WERI-Rb-1 (cell line): ENCODE data around the gene HS3ST3A1.

Experiments
- DNase-seq: peaks from one replicate; pipeline ENCODE4 v3.0.0-alpha.2; 2020
- H3K27ac ChIP-seq: fragments of 250-450 bp; sonication (Bioruptor Pico); 2 replicates; pipeline ENCODE4 v1.5.1; 2020; ENCODE audit warnings: mild to moderate bottlenecking, moderate library complexity
- H3K27me3 ChIP-seq: fragments of 250-450 bp; sonication (Bioruptor Pico); 2 replicates; pipeline ENCODE4 v1.5.1; 2021; ENCODE audit warnings: mild to moderate bottlenecking, low read depth, moderate library complexity; ENCODE audit not compliant: insufficient read depth, severe bottlenecking
- H3K36me3 ChIP-seq: fragments of 250-450 bp; sonication (Bioruptor Pico); 2 replicates; pipeline ENCODE4 v1.5.1; 2020; ENCODE audit warnings: mild to moderate bottlenecking, moderate library complexity
- H3K4me3 ChIP-seq: 2 replicates; pipeline ENCODE4 v1.5.1; 2011; ENCODE audit warnings: low read depth, mild to moderate bottlenecking, control low read depth, low read length
- H3K9me3 ChIP-seq: fragments of 250-450 bp; sonication (Bioruptor Pico); 2 replicates; pipeline ENCODE4 v1.5.1; 2021; ENCODE audit warnings: mild to moderate bottlenecking, moderate library complexity; ENCODE audit not compliant: severe bottlenecking
- TF ChIP-seq, protein P1 (sequence below): IDR thresholded peaks from 2 replicates; pipeline ENCODE4 v1.5.1; 2011; ENCODE audit warnings: low read depth, mild to moderate bottlenecking, control low read depth, inconsistent platforms, low read length

The HS3ST3A1 gene

DNA sequence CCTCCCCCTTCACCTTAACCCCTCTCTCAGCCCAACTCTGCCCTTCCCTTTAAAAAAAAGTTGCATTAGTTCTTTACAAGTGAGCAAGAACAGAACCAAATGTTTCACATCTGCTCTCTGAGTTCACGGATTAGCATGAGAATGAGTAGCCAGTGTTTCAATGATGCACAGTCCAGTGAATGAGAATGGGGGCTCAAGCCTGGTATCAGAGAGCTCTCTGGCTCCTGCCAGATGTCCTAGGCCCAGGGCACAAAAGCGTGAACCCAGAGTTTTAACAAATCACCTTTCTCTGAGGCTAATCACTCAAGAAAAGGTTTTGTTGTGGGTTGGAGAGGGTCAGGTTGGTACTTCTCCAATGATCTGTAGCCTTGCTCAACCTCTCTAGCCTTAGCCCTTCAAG, 41.5 kb upstream of the HS3ST3A1 start:
- no peak overlapping the region for H3K4me3 ChIP-seq
- no peak overlapping the region for H3K27ac ChIP-seq
- DNase-seq, result no peak
- TF ChIP-seq, protein P1, sequence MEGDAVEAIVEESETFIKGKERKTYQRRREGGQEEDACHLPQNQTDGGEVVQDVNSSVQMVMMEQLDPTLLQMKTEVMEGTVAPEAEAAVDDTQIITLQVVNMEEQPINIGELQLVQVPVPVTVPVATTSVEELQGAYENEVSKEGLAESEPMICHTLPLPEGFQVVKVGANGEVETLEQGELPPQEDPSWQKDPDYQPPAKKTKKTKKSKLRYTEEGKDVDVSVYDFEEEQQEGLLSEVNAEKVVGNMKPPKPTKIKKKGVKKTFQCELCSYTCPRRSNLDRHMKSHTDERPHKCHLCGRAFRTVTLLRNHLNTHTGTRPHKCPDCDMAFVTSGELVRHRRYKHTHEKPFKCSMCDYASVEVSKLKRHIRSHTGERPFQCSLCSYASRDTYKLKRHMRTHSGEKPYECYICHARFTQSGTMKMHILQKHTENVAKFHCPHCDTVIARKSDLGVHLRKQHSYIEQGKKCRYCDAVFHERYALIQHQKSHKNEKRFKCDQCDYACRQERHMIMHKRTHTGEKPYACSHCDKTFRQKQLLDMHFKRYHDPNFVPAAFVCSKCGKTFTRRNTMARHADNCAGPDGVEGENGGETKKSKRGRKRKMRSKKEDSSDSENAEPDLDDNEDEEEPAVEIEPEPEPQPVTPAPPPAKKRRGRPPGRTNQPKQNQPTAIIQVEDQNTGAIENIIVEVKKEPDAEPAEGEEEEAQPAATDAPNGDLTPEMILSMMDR, result no peak
- no peaks in the 10 kb centered on the region for H3K27me3 ChIP-seq
- no peaks in the 10 kb centered on the region for H3K9me3 ChIP-seq
- no peaks in the 10 kb centered on the region for H3K36me3 ChIP-seq

DNA sequence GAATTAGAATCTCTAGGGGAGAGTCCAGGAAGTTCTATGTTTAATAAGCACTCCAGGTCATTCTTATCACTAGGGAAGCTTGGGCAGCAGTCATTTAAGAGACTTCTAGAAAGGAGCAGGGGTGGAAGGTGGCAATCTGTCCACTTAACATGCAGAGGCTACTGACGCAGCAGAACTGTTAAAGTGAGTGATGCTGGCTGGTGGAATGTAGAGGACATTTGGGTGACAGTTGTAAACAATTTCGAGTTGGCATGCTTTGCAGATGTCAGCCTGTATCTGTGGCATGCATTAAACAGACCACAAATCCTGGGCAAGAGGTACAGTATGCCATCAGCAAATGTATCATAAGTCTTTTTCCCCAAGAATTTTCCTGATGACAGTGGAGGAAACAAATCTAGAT, 40.5 kb upstream of the HS3ST3A1 start:
- H3K9me3 ChIP-seq, result no peaks in the 10 kb centered on the region
- H3K27me3 ChIP-seq, result no peaks in the 10 kb centered on the region
- TF ChIP-seq, protein P1, result no peak
- no peak overlapping the region for H3K27ac ChIP-seq
- no peaks in the 10 kb centered on the region for H3K36me3 ChIP-seq
- no peak overlapping the region for H3K4me3 ChIP-seq
- DNase-seq, result no peak

DNA sequence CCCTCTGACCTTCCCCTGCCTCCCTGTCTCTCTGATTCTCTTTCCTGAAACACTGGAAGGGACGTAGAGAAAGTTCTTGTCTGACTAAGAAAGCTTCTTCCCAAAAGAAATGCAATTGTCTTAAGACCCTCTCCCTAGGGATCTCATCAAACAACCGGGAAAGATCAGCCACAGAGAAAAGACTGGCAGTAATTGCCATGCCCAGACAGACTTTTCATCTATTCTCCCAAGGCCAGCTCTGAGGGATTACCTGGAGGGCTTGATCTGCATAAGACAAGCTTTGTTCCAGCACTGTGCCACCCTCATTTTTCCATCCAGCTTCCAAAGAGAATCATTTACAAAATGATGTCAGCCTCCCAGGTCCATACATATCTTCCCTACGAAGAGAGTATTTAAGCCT, 38.8 kb upstream of the HS3ST3A1 start:
- Histone ChIP-seq H3K27me3 (no peaks in the 10 kb centered on the region), H3K4me3 (no peak overlapping the region), H3K27ac (no peak overlapping the region), H3K9me3 (no peaks in the 10 kb centered on the region), H3K36me3 (no peaks in the 10 kb centered on the region)
- TF ChIP-seq, protein P1, result no peak
- DNase-seq, result no peak

DNA sequence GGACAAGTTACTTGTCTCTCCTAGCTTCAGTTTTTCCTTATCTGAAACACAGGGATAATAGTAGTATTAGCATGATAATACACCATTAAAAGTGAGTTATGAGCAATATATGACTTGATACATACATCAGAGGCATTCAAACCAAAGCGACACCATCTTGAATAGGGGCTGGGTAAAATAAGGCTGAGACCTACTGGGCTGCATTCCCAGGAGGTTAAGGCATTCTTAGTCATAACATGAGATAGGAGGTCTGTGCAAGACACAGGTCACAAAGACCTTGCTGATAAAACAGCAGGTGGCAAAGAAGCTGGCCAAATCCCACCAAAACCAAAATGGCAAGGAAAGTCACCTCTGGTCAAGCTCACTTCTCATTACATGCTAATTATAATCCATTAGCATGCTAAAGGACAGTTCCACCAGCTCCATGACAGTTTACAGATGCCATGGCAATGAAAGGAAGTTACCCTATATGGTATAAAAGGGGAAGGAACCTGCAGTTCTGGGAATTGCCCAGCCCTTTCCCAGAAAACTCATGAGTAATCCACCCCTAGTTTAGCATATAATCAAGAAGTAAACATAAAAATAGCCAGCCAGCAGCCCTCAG, 37.2 kb upstream of the HS3ST3A1 start:
- TF ChIP-seq, protein P1, result no peak
- no peaks in the 10 kb centered on the region for H3K9me3 ChIP-seq
- H3K4me3 ChIP-seq, result no peak overlapping the region
- no peaks in the 10 kb centered on the region for H3K36me3 ChIP-seq
- DNase-seq, result no peak
- no peaks in the 10 kb centered on the region for H3K27me3 ChIP-seq
- H3K27ac ChIP-seq, result no peak overlapping the region

DNA sequence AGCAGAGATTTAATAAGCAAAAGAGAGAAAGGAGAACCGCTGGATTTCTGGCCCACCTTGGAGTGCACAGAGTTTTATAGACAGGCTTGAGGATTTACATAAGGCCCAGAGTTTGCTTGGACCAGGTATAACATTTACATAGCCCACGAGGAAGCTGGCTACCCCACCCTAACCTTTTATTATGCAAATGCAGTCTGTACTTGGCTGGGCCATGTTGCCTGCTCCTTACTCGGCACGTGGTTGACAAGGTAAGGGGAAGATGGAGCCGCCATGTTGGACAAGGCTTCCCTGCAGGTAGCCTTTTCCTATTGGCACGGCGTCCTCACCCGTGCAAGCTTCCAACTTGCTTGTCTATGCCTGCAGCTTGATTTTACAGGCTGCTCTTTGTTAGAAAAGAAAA, 35.2 kb upstream of the HS3ST3A1 start:
- TF ChIP-seq, protein P1, result no peak
- no peak for DNase-seq

DNA sequence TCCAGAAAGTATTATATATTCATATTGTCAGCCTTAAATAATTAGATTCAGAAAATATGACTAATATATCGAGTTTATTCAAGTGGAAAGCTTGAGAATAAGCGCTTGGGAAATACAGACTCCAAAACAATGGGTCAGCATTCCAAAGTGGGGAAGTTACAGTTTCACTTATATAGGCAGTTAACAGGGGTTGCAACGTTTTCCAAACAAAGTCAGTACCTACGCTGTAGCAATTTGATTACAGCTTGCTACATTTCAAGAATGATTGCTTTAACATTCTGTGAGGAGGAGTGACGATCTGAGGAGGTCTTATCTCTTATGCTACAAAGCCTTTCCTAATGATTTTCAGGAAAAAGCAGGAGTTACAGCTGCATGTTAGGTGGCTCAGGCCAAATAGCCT, 34.2 kb upstream of the HS3ST3A1 start:
- TF ChIP-seq, protein P1, result no peak
- DNase-seq, result no peak
- Histone ChIP-seq H3K4me3 (no peak overlapping the region), H3K9me3 (no peaks in the 10 kb centered on the region), H3K27ac (no peak overlapping the region), H3K36me3 (no peaks in the 10 kb centered on the region), H3K27me3 (no peaks in the 10 kb centered on the region)

More for the DNA sequence above, 35.2 kb upstream of the HS3ST3A1 start:
- H3K36me3 ChIP-seq, result no peaks in the 10 kb centered on the region
- H3K4me3 ChIP-seq, result no peak overlapping the region
- no peaks in the 10 kb centered on the region for H3K9me3 ChIP-seq
- H3K27me3 ChIP-seq, result no peaks in the 10 kb centered on the region
- H3K27ac ChIP-seq, result no peak overlapping the region
